Liver (tissue), 9 donors: Measurements from ENCODE around the gene PCDH9. TPM values are rescaled to one million over a fixed set of nuclear protein-coding genes. Genes with fewer than 3 reads are reported as not detected.

ENCODE experiments used
- DNase-seq: peaks from one replicate; pipeline ENCODE4 v3.0.0-alpha.2; 2017; ENCODE audit warnings: low spot score
- H3K27ac ChIP-seq, 2 donors: one replicate each; pipeline ENCODE4 v1.7.0; 2013; ENCODE audit warnings: inconsistent platforms in 2 of 2, low read length in 2 of 2, control low read depth in 1 of 2, low read depth in 1 of 2, mild to moderate bottlenecking in 1 of 2
- H3K27me3 ChIP-seq, 4 donors: one replicate each; pipeline versions ENCODE4 v1.6.1 to v1.7.0; 2013; ENCODE audit warnings: low read length in 3 of 4, inconsistent platforms in 1 of 4, mild to moderate bottlenecking in 1 of 4, moderate library complexity in 1 of 4; ENCODE audit not compliant: control insufficient read depth in 4 of 4, insufficient read depth in 4 of 4
- H3K36me3 ChIP-seq, 4 donors: one replicate each; pipeline versions ENCODE4 v1.6.1 to v1.7.0; 2013; ENCODE audit warnings: low read length in 3 of 4, mild to moderate bottlenecking in 3 of 4, low read depth in 1 of 4, moderate library complexity in 1 of 4; ENCODE audit not compliant: control insufficient read depth in 4 of 4, insufficient read depth in 3 of 4
- H3K4me1 ChIP-seq, 4 donors: one replicate each; pipeline versions ENCODE4 v1.6.1 to v1.7.0; 2013; ENCODE audit warnings: low read length in 3 of 4, mild to moderate bottlenecking in 3 of 4, moderate library complexity in 1 of 4; ENCODE audit not compliant: control insufficient read depth in 4 of 4, insufficient read depth in 4 of 4
- H3K4me3 ChIP-seq, 3 donors: one replicate each; pipeline versions ENCODE4 v1.6.1 to v1.7.0; 2013; ENCODE audit warnings: low read length in 3 of 3, control low read depth in 1 of 3, low read depth in 1 of 3, mild to moderate bottlenecking in 1 of 3
- H3K9ac ChIP-seq, 2 donors: one replicate each; pipeline ENCODE4 v1.7.0; 2013; ENCODE audit warnings: low read length in 2 of 2, mild to moderate bottlenecking in 2 of 2, moderate library complexity in 2 of 2, control low read depth in 1 of 2, low read depth in 1 of 2
- H3K9me3 ChIP-seq, 4 donors: one replicate each; pipeline versions ENCODE4 v1.6.1 to v1.7.0; 2013; ENCODE audit warnings: low read length in 3 of 4; ENCODE audit not compliant: control insufficient read depth in 4 of 4
- CTCF ChIP-seq: fragments of 150-350 bp; IDR thresholded peaks from 2 replicates; pipeline ENCODE4 v1.5.1; 2017; ENCODE audit warnings: improper control_type of control experiment, low read depth, low read length; ENCODE audit not compliant: missing input control
- EGR1 ChIP-seq, 2 donors: IDR thresholded peaks; 2 replicates each; pipeline ENCODE4 v1.6.1; 2016 to 2018; ENCODE audit warnings: antibody characterized with exemption in 2 of 2, low read depth in 2 of 2
- FOXA1 ChIP-seq: IDR thresholded peaks from 2 replicates; pipeline ENCODE4 v1.6.1; 2016; ENCODE audit warnings: antibody characterized with exemption
- FOXA2 ChIP-seq: IDR thresholded peaks from 2 replicates; pipeline ENCODE4 v1.6.1; 2016; ENCODE audit warnings: antibody characterized with exemption
- GABPA ChIP-seq, 2 donors: IDR thresholded peaks in 1 of 2; conservative IDR thresholded peaks in 1 of 2; 2 replicates each; pipeline ENCODE4 v1.6.1; 2016; ENCODE audit warnings: antibody characterized with exemption in 2 of 2, mild to moderate bottlenecking in 1 of 2, moderate library complexity in 1 of 2
- HNF4A ChIP-seq, 2 donors: conservative IDR thresholded peaks; 2 replicates each; pipeline ENCODE4 v1.6.1; 2016; ENCODE audit warnings: antibody characterized with exemption in 2 of 2, mild to moderate bottlenecking in 2 of 2
- HNF4G ChIP-seq: IDR thresholded peaks from 2 replicates; pipeline ENCODE4 v1.6.1; 2016; ENCODE audit warnings: antibody characterized with exemption
- JUND ChIP-seq, 2 donors: IDR thresholded peaks; 2 replicates each; pipeline ENCODE4 v1.6.1; 2016; ENCODE audit warnings: antibody characterized with exemption in 2 of 2
- NR2F2 ChIP-seq: IDR thresholded peaks from 2 replicates; pipeline ENCODE4 v1.6.1; 2016; ENCODE audit warnings: antibody characterized with exemption
- RAD21 ChIP-seq, 2 donors: IDR thresholded peaks; 2 replicates each; pipeline ENCODE4 v1.6.1; 2016; ENCODE audit warnings: antibody characterized with exemption in 2 of 2, mild to moderate bottlenecking in 2 of 2
- REST ChIP-seq: IDR thresholded peaks from 2 replicates; pipeline ENCODE4 v1.6.1; 2016; ENCODE audit warnings: antibody characterized with exemption, mild to moderate bottlenecking
- RXRA ChIP-seq, 2 donors: IDR thresholded peaks; 2 replicates each; pipeline ENCODE4 v1.6.1; 2017 to 2018; ENCODE audit warnings: antibody characterized with exemption in 2 of 2, mild to moderate bottlenecking in 1 of 2
- SP1 ChIP-seq: IDR thresholded peaks from 2 replicates; pipeline ENCODE4 v1.6.1; 2018; ENCODE audit warnings: antibody characterized with exemption, mild to moderate bottlenecking
- TAF1 ChIP-seq: conservative IDR thresholded peaks from 2 replicates; pipeline ENCODE4 v1.6.1; 2016; ENCODE audit warnings: antibody characterized with exemption, mild to moderate bottlenecking
- WGBS: extraction: QIAGEN DNeasy Blood & Tissue Kit; methylation state at CpG from one replicate; pipeline ENCODE4 v1.1.7; 2013; 5-methylcytosine and 5-hydroxymethylcytosine counted together
- polyA plus RNA-seq, 2 donors: library from polyadenylated mRNA; stranded (reverse) in 1 of 2; unstranded in 1 of 2; fragments of 200-250 nt in 1 of 2; fragments of >200 nt in 1 of 2; fragmentation: Nextera tagmentation in 1 of 2; extraction: Ambion mirVana in 1 of 2; gene quantifications; one replicate each; pipeline versions ENCODE4 v1.2.1 to v1.2.3, GENCODE V29; 2013 to 2015
- total RNA-seq, 2 donors: library from RNA; depleted of rRNA; stranded (reverse); fragments of >200 nt; gene quantifications; one replicate each; pipeline ENCODE4 v1.2.3, GENCODE V29; 2014
- TF ChIP-seq, protein P1 (sequence below): IDR thresholded peaks from 2 replicates; pipeline ENCODE4 v1.6.1; 2016; ENCODE audit warnings: antibody characterized with exemption
- TF ChIP-seq, protein P2 (sequence below): IDR thresholded peaks from 2 replicates; pipeline ENCODE4 v1.6.1; 2016; ENCODE audit warnings: antibody characterized with exemption
- TF ChIP-seq, protein P3 (sequence below): IDR thresholded peaks from 2 replicates; pipeline ENCODE4 v1.6.1; 2016; ENCODE audit warnings: antibody characterized with exemption
- donor health status: healthy.
- donor health status: healthy.
- donor health status: healthy.
- donor health status: healthy.
- donor health status: healthy.

PCDH9 gene
- total and polyA plus RNA-seq, 4 donors: 0.90 to 4.0 (median 2.2) TPM

GRCh38 chr13:67150608-67151007 is 79.5 kb downstream of the PCDH9 start:
- Histone ChIP-seq H3K9me3 (no peaks in the 10 kb centered on the region), H3K9ac (no peak overlapping the region), H3K36me3 (no peaks in the 10 kb centered on the region), H3K27me3 (no peaks in the 10 kb centered on the region), H3K4me3 (no peak overlapping the region), H3K4me1 (no peaks in the 10 kb centered on the region), H3K27ac (no peak overlapping the region)
- no peak for TF ChIP-seq NR2F2
- TF ChIP-seq TAF1: no peak
- no peak for TF ChIP-seq HNF4G
- TF ChIP-seq FOXA1: no peak
- TF ChIP-seq CTCF: no peak
- TF ChIP-seq RXRA (IDR thresholded peaks at IDR 0.05): no peak
- TF ChIP-seq SP1: no peak
- no peak for TF ChIP-seq JUND (IDR thresholded peaks at IDR 0.05)
- TF ChIP-seq HNF4A (conservative IDR thresholded peaks at IDR 0.05): no peak
- TF ChIP-seq, protein P1, sequence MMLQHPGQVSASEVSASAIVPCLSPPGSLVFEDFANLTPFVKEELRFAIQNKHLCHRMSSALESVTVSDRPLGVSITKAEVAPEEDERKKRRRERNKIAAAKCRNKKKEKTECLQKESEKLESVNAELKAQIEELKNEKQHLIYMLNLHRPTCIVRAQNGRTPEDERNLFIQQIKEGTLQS: no peak
- no peak for TF ChIP-seq EGR1 (IDR thresholded peaks at IDR 0.05; ENCODE audit: low read depth in 2 of 2)
- no peak for TF ChIP-seq GABPA (IDR thresholded peaks at IDR 0.05 in 1 of 2, conservative IDR thresholded peaks at IDR 0.05 in 1 of 2)
- no peak for TF ChIP-seq RAD21 (IDR thresholded peaks at IDR 0.05)
- TF ChIP-seq, protein P2, sequence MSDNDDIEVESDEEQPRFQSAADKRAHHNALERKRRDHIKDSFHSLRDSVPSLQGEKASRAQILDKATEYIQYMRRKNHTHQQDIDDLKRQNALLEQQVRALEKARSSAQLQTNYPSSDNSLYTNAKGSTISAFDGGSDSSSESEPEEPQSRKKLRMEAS: no peak
- TF ChIP-seq, protein P3, sequence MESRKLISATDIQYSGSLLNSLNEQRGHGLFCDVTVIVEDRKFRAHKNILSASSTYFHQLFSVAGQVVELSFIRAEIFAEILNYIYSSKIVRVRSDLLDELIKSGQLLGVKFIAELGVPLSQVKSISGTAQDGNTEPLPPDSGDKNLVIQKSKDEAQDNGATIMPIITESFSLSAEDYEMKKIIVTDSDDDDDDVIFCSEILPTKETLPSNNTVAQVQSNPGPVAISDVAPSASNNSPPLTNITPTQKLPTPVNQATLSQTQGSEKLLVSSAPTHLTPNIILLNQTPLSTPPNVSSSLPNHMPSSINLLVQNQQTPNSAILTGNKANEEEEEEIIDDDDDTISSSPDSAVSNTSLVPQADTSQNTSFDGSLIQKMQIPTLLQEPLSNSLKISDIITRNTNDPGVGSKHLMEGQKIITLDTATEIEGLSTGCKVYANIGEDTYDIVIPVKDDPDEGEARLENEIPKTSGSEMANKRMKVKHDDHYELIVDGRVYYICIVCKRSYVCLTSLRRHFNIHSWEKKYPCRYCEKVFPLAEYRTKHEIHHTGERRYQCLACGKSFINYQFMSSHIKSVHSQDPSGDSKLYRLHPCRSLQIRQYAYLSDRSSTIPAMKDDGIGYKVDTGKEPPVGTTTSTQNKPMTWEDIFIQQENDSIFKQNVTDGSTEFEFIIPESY: no peak
- no peak for TF ChIP-seq REST
- no peak for DNase-seq
- 74% methylated on average over 1 of the region's 1 CpG for WGBS

DNA sequence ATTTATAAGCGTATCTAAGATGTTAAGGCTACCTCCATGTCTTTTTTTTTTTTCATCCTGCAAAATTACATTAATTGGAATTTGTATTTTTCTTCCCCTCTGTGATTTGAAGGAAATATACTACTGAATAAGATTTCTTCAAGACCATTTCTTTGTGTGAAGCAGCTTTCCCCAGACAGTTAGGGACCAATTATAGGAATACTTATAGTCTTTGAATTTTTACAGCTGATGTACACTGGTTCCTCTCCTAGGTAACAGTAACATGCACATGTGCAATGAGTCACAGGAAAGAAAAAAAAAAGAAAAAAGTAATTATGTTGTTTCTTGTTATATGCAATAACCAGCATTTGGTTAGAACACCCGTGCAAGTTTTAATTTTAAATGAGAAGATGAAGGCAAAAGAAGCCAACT is 82.0 kb downstream of the PCDH9 start:
- Histone ChIP-seq H3K27ac (no peak overlapping the region), H3K27me3 (no peaks in the 10 kb centered on the region), H3K4me1 (peaks cover 0 to 2% (median 0%) of the 10 kb centered on the region in 4 donors), H3K36me3 (no peaks in the 10 kb centered on the region), H3K9me3 (no peaks in the 10 kb centered on the region), H3K9ac (no peak overlapping the region), H3K4me3 (no peak overlapping the region)
- WGBS: 66% methylated on average over 2 of the region's 2 CpGs
- no peak for DNase-seq
- TF ChIP-seq JUND (IDR thresholded peaks at IDR 0.05) (no peak), CTCF (no peak), FOXA2 (no peak), FOXA1 (no peak), SP1 (no peak), NR2F2 (no peak), TAF1 (no peak), HNF4G (no peak)
- TF ChIP-seq, protein P3: no peak
